CD4-positive, alpha-beta T cell treated with Interleukin-6 at 100 ng/mL for 8 hours (primary cell): ENCODE data around the gene EXO5.
"Not testable (repeated sequence)": the region's sequence is repeated elsewhere in the genome, so short reads cannot be mapped to it uniquely, and the experiment has no call there.

ENCODE experiments used
- DNase-seq: peaks from one replicate; pipeline ENCODE4 v3.0.0-alpha.2; 2020; ENCODE audit warnings: mixed read lengths, low spot score

EXO5 gene, protein sequence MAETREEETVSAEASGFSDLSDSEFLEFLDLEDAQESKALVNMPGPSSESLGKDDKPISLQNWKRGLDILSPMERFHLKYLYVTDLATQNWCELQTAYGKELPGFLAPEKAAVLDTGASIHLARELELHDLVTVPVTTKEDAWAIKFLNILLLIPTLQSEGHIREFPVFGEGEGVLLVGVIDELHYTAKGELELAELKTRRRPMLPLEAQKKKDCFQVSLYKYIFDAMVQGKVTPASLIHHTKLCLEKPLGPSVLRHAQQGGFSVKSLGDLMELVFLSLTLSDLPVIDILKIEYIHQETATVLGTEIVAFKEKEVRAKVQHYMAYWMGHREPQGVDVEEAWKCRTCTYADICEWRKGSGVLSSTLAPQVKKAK

GRCh38 chr1:40508375-40509341 lies at the start of gene EXO5:
TSS of gene EXO5 (plus strand) at chr1:40508767. CDS start at chr1:40514545, 5,778 bp downstream.
- DNase-seq = peak; percentile 80

DNA sequence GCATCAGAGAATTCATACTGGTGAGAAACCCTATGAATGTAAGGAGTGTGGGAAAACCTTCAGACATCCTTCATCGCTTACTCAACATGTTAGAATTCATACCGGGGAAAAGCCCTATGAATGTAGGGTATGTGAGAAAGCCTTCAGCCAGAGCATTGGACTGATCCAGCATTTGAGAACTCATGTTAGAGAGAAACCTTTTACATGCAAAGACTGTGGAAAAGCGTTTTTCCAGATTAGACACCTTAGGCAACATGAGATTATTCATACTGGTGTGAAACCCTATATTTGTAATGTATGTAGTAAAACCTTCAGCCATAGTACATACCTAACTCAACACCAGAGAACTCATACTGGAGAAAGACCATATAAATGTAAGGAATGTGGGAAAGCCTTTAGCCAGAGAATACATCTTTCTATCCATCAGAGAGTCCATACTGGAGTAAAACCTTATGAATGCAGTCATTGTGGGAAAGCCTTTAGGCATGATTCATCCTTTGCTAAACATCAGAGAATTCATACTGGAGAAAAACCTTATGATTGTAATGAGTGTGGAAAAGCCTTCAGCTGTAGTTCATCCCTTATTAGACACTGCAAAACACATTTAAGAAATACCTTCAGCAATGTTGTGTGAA lies 45.5 kb upstream of the EXO5 start:
- DNase-seq = no peak

DNA sequence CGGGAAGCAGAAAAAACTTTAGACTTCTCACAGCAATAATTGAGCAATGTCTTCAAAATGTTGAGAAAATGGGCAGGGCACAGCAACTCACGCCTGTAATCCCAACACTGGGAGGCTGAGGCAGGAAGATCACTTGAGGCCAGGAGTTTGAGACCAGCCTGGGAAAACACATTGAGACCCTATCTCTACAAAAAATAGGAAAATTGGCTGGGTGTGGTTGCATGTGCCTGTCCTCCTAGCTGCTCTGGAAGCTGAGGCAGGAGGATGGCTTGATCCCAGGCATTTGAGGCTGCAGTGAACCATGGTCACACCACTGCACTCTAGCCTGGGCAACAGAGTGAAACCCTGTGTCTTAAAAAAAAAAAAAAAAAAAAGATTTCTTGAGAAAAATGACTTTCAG lies 39.2 kb upstream of the EXO5 start:
- no peak for DNase-seq

DNA sequence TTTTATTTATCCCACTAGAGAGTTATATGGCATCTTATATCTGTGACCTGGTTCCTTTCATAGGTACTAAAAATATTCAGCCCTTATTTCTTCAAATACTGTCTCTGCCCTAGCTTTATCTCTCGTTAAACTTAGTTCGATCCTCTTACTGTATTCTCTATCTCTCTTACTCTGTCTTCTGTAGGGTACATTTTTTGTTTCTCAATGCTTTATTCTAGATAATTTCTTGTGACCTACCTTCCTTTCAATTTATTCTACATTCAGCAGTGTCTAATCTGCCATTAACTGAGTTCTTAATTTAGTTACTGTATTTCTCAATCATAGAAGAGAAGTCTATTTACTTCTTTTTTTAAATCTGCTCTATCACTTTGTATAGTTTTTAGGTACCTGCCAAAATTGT lies 33.3 kb upstream of the EXO5 start:
- DNase-seq = no peak

DNA sequence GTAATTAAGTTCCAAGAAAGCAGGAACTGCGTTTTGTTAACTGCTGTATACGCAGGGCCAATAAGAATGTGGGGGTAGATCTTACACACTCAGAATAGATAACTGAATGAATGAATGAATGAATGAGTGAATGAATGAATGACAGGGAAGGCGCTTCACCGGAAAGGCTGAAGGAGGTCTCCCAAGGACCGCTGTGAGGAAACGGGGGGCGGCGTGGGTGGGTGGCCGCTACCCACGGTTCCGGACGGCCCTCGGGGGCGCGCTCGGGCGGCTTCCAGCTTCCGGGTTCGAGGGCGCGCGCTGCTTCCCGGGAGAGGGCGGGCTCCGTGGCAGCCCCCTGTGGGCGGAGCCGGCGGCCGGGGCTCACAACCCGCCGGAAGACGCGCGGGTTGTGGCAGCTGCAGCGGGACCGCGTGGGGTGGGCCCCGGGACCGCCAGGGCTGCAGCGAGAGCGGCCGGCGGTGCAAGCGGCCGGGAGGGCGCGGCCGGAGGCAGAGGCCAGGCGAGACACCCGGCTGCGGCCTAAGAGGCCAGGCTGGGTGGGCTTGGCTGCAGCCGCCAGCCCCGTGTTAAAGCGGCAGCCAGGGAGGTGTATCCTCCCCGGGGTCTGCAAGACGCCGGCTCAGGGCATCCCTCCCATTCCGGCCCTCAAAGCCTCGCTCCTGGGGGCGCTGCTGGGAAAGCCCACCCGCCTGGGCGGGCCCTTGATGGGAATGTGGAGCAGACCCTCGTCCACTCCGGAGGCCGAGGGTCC lies 31.5 kb upstream of the EXO5 start, which contains the start of gene ZFP69:
Gene ZFP69 (plus strand): TSS at position 367 of the 754 bp plus-strand sequence. CDS start 2,072 bp downstream, outside the sequence.
- peak; percentile 64 for DNase-seq

- DNase-seq = no peak
These were observed 30.9 kb upstream of the EXO5 start for GRCh38 chr1:40477678-40478053.

GRCh38 chr1:40478276-40478675 lies 30.3 kb upstream of the EXO5 start:
- no peak for DNase-seq

DNA sequence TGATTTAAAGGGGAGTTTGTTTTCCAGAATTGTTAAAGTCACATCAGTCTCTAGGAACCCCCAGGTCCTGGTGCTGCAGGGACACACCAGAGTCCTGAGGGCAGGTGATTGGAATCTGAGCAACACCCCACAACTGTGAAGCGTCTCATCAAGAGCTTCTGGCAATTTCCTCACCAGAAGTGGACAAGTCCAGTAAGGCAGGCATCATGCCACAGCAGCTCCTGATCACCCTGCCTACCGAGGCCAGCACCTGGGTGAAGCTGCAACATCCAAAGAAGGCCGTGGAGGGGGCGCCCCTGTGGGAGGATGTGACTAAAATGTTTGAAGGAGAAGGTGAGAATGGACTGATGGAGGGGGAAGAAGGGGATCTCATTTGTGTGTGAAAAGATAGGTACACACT lies 29.4 kb upstream of the EXO5 start:
- no peak for DNase-seq

DNA sequence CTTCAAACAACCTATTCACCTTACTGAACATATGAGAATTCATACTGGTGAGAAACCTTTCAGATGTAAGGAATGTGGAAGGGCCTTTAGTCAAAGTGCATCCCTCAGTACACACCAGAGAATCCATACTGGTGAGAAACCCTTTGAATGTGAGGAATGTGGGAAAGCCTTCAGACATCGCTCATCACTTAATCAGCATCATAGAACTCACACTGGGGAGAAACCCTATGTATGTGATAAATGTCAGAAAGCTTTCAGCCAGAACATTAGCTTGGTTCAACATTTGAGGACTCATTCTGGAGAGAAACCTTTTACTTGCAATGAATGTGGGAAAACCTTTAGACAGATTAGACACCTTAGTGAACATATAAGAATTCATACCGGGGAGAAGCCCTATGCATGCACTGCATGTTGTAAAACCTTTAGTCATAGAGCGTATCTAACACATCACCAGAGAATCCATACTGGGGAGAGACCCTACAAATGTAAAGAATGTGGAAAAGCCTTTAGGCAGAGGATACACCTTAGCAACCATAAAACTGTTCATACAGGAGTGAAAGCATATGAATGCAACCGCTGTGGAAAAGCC lies 13.2 kb upstream of the EXO5 start:
- no peak for DNase-seq

- not testable (repeated sequence) for DNase-seq
These were observed 5.9 kb upstream of the EXO5 start for GRCh38 chr1:40502651-40503050.

GRCh38 chr1:40507973-40508372 lies 594 bp upstream of the EXO5 start:
- no peak for DNase-seq

GRCh38 chr1:40519517-40519916 lies 10.9 kb downstream of the EXO5 start:
- no peak for DNase-seq

GRCh38 chr1:40530735-40531380 lies 22.3 kb downstream of the EXO5 start:
- no peak for DNase-seq

GRCh38 chr1:40531381-40532061 lies 23.0 kb downstream of the EXO5 start, which contains the start of gene ZNF684:
TSS of gene ZNF684 (plus strand) at chr1:40531637. CDS start at chr1:40533167, 1,530 bp downstream.
- peak; percentile 89 for DNase-seq

- no peak for DNase-seq
These were observed 23.5 kb downstream of the EXO5 start for GRCh38 chr1:40532062-40532389.

DNA sequence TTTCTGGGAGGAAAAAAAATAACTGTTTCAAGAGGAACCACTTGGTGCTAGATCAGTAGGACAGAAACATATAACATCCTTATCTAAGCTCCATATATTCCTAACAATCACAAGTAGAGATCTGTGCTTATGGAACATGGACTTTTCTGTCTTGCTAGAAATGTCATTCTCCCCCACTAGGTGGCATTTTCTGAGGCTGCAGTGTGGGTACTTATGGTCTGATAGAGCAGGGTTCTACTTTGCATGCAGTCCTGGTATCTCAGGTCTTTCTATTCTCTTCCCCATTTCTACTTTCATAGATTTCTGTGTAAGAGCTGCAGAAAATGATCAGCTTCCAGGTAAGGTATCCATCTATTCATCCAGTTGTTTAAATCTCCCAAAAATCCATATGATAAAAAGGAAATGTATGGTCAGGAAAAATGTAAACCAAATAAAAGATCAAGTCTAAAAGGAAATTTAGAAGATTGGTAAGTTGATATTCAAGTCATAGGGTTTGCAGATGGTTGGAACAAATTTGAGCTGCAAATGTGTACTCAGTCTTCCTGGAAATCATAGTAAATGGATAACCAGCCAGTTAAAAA lies 24.4 kb downstream of the EXO5 start:
- DNase-seq = peak; percentile 31

- no peak for DNase-seq
These were observed 26.0 kb downstream of the EXO5 start for GRCh38 chr1:40534589-40534988.

- DNase-seq = no peak
These were observed 27.2 kb downstream of the EXO5 start for GRCh38 chr1:40535732-40536131.

DNA sequence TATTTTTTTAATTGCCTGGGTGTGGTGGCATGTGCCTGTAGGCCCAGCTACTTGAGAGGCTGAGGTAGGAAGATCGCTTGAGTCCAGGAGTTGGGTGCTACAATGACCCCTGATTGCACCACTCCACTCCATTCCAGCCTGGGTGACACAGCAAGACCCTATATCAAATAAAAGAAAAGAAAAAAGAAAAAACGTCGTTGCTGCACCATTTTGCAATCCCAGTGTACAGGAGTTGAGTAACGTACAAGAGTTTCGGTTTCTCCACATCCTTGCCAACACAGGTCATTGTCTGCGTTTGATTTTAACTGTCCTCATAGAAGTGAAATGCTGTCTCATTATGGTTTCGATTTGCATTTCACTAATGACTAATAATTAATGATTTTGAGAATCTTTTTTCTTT lies 30.8 kb downstream of the EXO5 start:
- DNase-seq = no peak

DNA sequence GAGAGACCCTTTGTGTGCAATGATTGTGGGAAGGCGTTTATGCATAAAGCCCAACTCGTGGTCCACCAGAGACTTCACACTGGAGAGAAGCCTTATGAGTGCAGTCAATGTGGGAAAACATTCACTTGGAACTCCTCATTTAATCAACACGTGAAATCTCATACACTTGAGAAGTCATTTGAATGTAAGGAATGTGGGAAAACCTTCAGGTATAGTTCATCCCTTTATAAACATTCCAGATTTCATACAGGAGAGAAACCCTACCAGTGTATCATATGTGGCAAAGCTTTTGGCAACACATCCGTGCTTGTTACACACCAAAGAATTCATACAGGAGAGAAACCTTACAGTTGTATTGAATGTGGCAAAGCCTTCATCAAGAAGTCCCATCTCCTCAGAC lies 38.4 kb downstream of the EXO5 start:
- DNase-seq = no peak
